HEK293T (cell line): ENCODE measurements around the gene ALK.
A peak's percentile ranks its signal among the peaks of the same experiment; 100 is the strongest.

ENCODE experiments used
- CTCF ChIA-PET: fragments of 350-600 bp; formaldehyde crosslinking; extraction: SDS; loops from one replicate; lab custom pipeline; 2021; ENCODE audit warnings: antibody characterized with exemption, inconsistent platforms; lab: Yijun Ruan, JAX
- POLR2A ChIA-PET: fragments of 350-600 bp; formaldehyde crosslinking; extraction: SDS; loops from one replicate; lab custom pipeline; 2020; ENCODE audit warnings: antibody characterized with exemption, inconsistent platforms; lab: Yijun Ruan, JAX
- DNase-seq: peaks from one replicate; pipeline ENCODE4 v3.0.0; 2012; ENCODE audit warnings: mixed read lengths; ENCODE audit errors: extremely low spot score
- ARNT ChIP-seq: fragments of 450-650 bp; IDR thresholded peaks from 2 replicates; pipeline ENCODE4 v1.6.1; 2017; ENCODE audit warnings: mild to moderate bottlenecking
- BHLHE40 ChIP-seq: fragments of 450-650 bp; IDR thresholded peaks from 2 replicates; pipeline ENCODE4 v1.6.1; 2016; ENCODE audit warnings: mild to moderate bottlenecking, moderate library complexity, borderline replicate concordance
- CTBP1 ChIP-seq: fragments of 450-650 bp; IDR thresholded peaks from 2 replicates; pipeline ENCODE4 v1.6.1; 2016; ENCODE audit warnings: borderline replicate concordance
- ELF4 ChIP-seq: fragments of 450-650 bp; IDR thresholded peaks from 2 replicates; pipeline ENCODE4 v1.6.1; 2017; ENCODE audit warnings: antibody characterized with exemption
- FOXA1 ChIP-seq: fragments of 450-650 bp; IDR thresholded peaks from 2 replicates; pipeline ENCODE4 v1.6.1; 2016; ENCODE audit warnings: mild to moderate bottlenecking
- FOXK2 ChIP-seq: fragments of 450-650 bp; IDR thresholded peaks from 2 replicates; pipeline ENCODE4 v1.6.1; 2016; ENCODE audit warnings: mild to moderate bottlenecking
- FOXM1 ChIP-seq: fragments of 450-650 bp; IDR thresholded peaks from 2 replicates; pipeline ENCODE4 v1.6.1; 2017; ENCODE audit warnings: mild to moderate bottlenecking, borderline replicate concordance
- HDGF ChIP-seq: fragments of 450-650 bp; IDR thresholded peaks from 2 replicates; pipeline ENCODE4 v1.6.1; 2017; ENCODE audit warnings: antibody characterized with exemption, borderline replicate concordance
- L3MBTL2 ChIP-seq: fragments of 450-650 bp; conservative IDR thresholded peaks from 2 replicates; pipeline ENCODE4 v1.6.1; 2016; ENCODE audit warnings: mild to moderate bottlenecking
- LEF1 ChIP-seq: fragments of 450-650 bp; IDR thresholded peaks from 2 replicates; pipeline ENCODE4 v1.6.1; 2017; ENCODE audit warnings: mild to moderate bottlenecking, borderline replicate concordance
- NFRKB ChIP-seq: fragments of 450-650 bp; IDR thresholded peaks from 2 replicates; pipeline ENCODE4 v1.6.1; 2016; ENCODE audit warnings: mild to moderate bottlenecking, moderate library complexity
- PKNOX1 ChIP-seq: fragments of 450-650 bp; IDR thresholded peaks from 2 replicates; pipeline ENCODE4 v1.6.1; 2016
- SP1 ChIP-seq: fragments of 450-650 bp; IDR thresholded peaks from 2 replicates; pipeline ENCODE4 v1.6.1; 2017
- SUZ12 ChIP-seq: fragments of 450-650 bp; IDR thresholded peaks from 2 replicates; pipeline ENCODE4 v1.6.1; 2016; ENCODE audit warnings: mild to moderate bottlenecking
- TARDBP ChIP-seq: fragments of 450-650 bp; IDR thresholded peaks from 2 replicates; pipeline ENCODE4 v1.6.1; 2016
- ZNF384 ChIP-seq: fragments of 450-650 bp; IDR thresholded peaks from 2 replicates; pipeline ENCODE4 v1.6.1; 2016

Gene ALK

GRCh38 chr2:29290293-29291047 is 630.9 kb downstream of the ALK start:
- TF ChIP-seq BHLHE40 (no peak), FOXM1 (no peak)
- ChIA-PET POLR2A (no interaction called here), CTCF (no interaction called here)
- DNase-seq: no peak

GRCh38 chr2:29284671-29285070 is 636.7 kb downstream of the ALK start:
- DNase-seq: no peak
- POLR2A ChIA-PET: no interaction called here
- CTCF ChIA-PET: interaction anchor here (1.2 kb wide), 1 partner anchor 24 kb away, joined by 3 read pairs; no protein-coding TSS in a partner anchor
- TF ChIP-seq L3MBTL2 (no peak), SUZ12 (no peak), CTBP1 (no peak), ELF4 (no peak), PKNOX1 (no peak), ARNT (no peak), FOXA1 (no peak), HDGF (no peak), FOXK2 (no peak), BHLHE40 (no peak), SP1 (no peak), LEF1 (no peak), NFRKB (no peak), FOXM1 (no peak), ZNF384 (no peak), TARDBP (no peak)

- POLR2A ChIA-PET: no interaction called here
- no peak for DNase-seq
- CTCF ChIA-PET: interaction anchor here (1.3 kb wide), 1 partner anchor 27 kb away, joined by 4 read pairs; no protein-coding TSS in a partner anchor
- TF ChIP-seq CTBP1 (no peak), PKNOX1 (no peak), L3MBTL2 (no peak), LEF1 (no peak), ELF4 (no peak), FOXK2 (no peak), NFRKB (no peak), FOXA1 (no peak), SP1 (no peak), HDGF (no peak)
These were observed 639.5 kb downstream of the ALK start for GRCh38 chr2:29281916-29282247.

GRCh38 chr2:29281086-29281915 is 640.1 kb downstream of the ALK start:
- POLR2A ChIA-PET: no interaction called here
- DNase-seq: peak; percentile 53
- CTCF ChIA-PET: interaction anchor here (1.3 kb wide), 1 partner anchor 28 kb away, joined by 4 read pairs; no protein-coding TSS in a partner anchor
- TF ChIP-seq BHLHE40: no peak
- no peak for TF ChIP-seq TARDBP
- TF ChIP-seq CTBP1: no peak
- no peak for TF ChIP-seq FOXM1
- no peak for TF ChIP-seq SUZ12
- TF ChIP-seq PKNOX1: no peak
- TF ChIP-seq ARNT: no peak
- TF ChIP-seq L3MBTL2: no peak
- no peak for TF ChIP-seq HDGF
- no peak for TF ChIP-seq ZNF384
- no peak for TF ChIP-seq LEF1
- TF ChIP-seq FOXK2: no peak
- TF ChIP-seq NFRKB: no peak
- no peak for TF ChIP-seq FOXA1
- no peak for TF ChIP-seq SP1
- TF ChIP-seq ELF4: no peak

- POLR2A ChIA-PET: no interaction called here
- no peak for DNase-seq
- no peak for TF ChIP-seq FOXK2
- CTCF ChIA-PET: no interaction called here
These were observed 642.4 kb downstream of the ALK start for GRCh38 chr2:29278966-29279365.

GRCh38 chr2:29276151-29276550 is 645.2 kb downstream of the ALK start:
- CTCF ChIA-PET: no interaction called here
- DNase-seq: no peak
- TF ChIP-seq BHLHE40 (no peak), PKNOX1 (no peak), ZNF384 (no peak), L3MBTL2 (no peak), HDGF (no peak), CTBP1 (no peak)
- POLR2A ChIA-PET: no interaction called here
